T47D (cell line): ENCODE results near the gene TMEM132A.

ENCODE experiments used
- DNase-seq, 2 experiments: peaks; one replicate each; pipeline versions ENCODE4 v3.0.0 to v3.0.0-alpha.2; 2011 to 2012; ENCODE audit warnings: low read depth in 1 of 2, low spot score in 1 of 2
- JUND ChIP-seq: IDR thresholded peaks from 2 replicates; pipeline ENCODE4 v1.6.1; 2012; ENCODE audit warnings: low read depth
- in situ Hi-C: cut with HindIII; loops from 2 replicates; pipeline ENCODE4 v1.10.0; 2016; ENCODE audit warnings: low sequenced_read_pairs, low pct_unique_long_range_greater_than_20kb

TMEM132A gene

GRCh38 chr11:60930394-60930793 lies 6.1 kb downstream of the TMEM132A start:
- no peak for DNase-seq
- no peak for TF ChIP-seq JUND
- in situ Hi-C loops: no loop called here

DNA sequence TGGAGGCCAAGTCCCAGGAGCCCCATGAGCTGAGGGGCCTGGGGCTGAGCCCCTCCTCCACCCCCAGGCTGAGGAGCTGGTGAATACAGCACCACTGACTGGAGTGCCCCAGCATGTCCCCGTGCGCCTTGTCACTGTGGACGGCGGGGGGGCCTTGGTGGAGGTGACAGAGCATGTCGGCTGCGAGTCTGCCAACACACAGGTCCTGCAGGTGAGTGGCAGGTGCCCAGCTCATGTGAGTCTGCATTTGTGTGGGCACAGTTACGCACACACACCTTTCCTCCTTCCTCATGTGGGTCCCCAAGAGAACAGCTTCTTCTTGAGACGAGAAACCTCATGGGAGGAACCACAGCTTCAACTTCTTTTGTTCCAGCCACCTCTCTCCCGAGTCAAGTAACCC lies 7.7 kb downstream of the TMEM132A start:
- TF ChIP-seq JUND: no peak
- DNase-seq: no peak
- in situ Hi-C loops: no loop called here

GRCh38 chr11:60932605-60933356 lies 8.5 kb downstream of the TMEM132A start:
- DNase-seq: peak in 1 of 2 experiments; percentile 59
- in situ Hi-C loops: no loop called here
- no peak for TF ChIP-seq JUND

- TF ChIP-seq JUND: no peak
- DNase-seq: no peak
- in situ Hi-C loops: no loop called here
Measured at GRCh38 chr11:60933416-60934123, 9.3 kb downstream of the TMEM132A start.

GRCh38 chr11:60934124-60934789 lies 10.0 kb downstream of the TMEM132A start:
- no peak for DNase-seq
- TF ChIP-seq JUND: no peak
- in situ Hi-C loops: no loop called here

- no peak for DNase-seq
- TF ChIP-seq JUND: no peak
- in situ Hi-C loops: no loop called here
Measured at GRCh38 chr11:60934790-60935605, 10.7 kb downstream of the TMEM132A start.

- in situ Hi-C loops: no loop called here
- TF ChIP-seq JUND: no peak
- no peak for DNase-seq
Measured at GRCh38 chr11:60935676-60936442, 11.6 kb downstream of the TMEM132A start.

DNA sequence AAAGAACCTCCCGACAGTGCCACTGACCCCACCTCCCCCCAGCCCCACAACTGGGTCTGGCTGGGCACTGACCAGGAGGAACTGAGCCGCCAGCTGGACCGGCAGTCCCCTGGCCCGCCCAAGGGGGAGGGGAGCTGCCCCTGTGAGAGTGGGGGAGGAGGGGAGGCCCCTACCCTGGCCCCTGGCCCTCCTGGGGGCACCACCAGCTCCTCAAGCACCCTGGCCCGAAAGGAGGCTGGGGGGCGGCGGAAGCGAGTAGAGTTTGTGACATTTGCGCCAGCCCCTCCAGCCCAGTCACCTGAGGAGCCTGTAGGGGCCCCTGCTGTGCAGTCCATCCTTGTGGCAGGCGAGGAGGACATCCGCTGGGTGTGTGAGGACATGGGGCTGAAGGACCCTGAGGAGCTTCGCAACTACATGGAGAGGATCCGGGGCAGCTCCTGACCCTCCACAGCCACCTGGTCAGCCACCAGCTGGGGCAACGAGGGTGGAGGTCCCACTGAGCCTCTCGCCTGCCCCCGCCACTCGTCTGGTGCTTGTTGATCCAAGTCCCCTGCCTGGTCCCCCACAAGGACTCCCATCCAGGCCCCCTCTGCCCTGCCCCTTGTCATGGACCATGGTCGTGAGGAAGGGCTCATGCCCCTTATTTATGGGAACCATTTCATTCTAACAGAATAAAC lies 12.3 kb downstream of the TMEM132A start:
- no peak for TF ChIP-seq JUND
- in situ Hi-C loops: no loop called here
- no peak for DNase-seq

- no peak for DNase-seq
- in situ Hi-C loops: no loop called here
Measured at GRCh38 chr11:60937144-60937527, 12.9 kb downstream of the TMEM132A start.

GRCh38 chr11:60937811-60938210 lies 13.6 kb downstream of the TMEM132A start:
- no peak for DNase-seq
- in situ Hi-C loops: no loop called here
- no peak for TF ChIP-seq JUND

More at GRCh38 chr11:60937144-60937527, 12.9 kb downstream of the TMEM132A start:
- no peak for TF ChIP-seq JUND

DNA sequence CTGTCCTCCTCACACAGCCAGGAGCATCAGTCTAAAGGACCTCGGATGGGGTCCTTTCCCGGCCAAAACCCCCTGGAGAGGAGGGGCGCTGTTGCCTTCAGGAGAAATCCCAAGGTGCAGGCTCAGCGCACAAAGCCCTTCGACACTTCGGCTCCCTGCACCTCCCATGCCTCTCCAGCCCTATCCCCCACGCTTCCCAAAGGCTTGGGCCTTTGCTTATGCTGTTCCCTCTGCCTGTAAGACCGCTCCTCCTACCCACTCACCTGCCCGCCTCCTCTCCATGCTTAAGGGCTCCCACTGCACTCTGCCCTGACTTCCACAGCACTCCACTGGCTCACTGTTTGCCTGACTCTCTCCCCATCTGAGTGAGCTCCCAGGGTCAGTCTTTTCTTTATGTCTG lies 14.2 kb downstream of the TMEM132A start:
- no peak for DNase-seq
- in situ Hi-C loops: no loop called here
- no peak for TF ChIP-seq JUND
